ENCODE results near the gene CTTNBP2NL.

The CTTNBP2NL gene

DNA sequence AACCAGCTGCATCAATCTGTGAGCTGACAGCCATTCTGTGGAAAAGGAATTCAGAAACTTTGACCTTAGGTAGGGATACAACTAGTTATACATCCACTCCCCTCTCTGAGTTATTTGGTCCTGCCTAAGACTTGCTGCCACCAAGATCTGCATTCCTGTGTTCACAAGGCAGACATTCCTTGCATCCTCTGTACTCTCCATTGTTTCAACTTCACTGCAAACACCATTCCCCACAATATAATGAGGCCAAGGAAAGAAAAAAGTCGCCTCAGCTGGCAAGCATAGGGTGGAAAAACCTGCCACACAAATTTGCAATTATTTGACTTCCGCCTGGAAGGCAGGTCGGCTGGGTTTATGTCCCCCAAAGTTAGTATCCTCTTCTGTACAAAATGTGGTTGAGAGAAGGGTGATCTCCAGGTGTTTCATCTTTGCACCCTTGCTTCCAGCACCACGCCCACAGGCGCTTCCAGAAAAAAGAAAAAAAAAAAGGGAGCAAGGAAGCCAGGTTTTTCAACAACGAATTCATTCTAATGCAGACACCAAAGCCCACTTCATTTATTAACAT, 676 bp upstream of the CTTNBP2NL start:
- Histone ChIP-seq H3K27ac (ENCODE audit: low read length, poor library complexity, severe bottlenecking) (peak overlapping the region; percentile 96), H3K18ac (ENCODE audit: low read depth in 1 of 2, low read length in 2 of 2) (peak overlapping the region; percentile 98)
- WGBS, result 17% methylated on average over 6 of the region's 6 CpGs

DNA sequence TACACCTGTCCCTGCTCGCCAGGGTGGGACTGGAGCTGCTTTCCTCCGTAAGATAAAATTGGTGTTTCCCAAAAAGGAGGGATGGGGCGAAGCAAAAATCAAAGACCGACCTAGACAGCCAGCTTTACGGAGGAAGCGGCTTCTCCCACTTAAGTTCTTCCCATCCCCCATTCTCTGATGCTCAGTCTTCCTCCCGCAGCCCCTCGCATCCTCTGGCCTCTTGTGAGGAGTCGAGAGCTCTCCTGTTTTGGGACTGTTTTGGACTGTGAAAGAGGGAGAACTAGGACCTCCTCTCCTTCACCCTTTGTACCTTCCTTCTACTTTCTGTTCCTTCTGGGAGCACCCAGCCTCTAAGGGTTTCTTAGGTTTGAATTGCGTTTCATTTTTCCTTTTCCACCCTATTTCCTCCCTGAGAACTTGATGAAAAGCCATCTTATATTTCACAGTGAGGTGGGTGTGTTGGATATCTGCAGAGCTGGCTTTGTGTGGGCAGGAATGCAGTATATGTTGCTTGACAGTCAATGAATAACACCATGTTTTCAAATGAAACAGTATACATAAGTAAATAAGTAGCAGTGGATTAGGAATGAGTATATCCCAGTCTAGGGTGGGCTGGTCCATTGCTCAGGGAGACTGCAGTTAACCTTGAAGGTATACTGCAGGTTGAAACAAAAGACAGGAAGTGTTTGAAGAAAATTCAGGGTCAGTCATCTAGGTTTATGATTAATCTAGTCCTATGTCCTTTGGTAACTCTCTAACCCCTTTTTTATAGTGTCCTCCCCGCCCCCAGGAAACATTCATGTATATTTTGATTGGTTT, 848 bp downstream of the CTTNBP2NL start:
- WGBS, result 0% methylated on average over 6 of the region's 11 CpGs

More for the DNA sequence above, 676 bp upstream of the CTTNBP2NL start:
- Histone ChIP-seq H4K91ac (ENCODE audit: low read length) (peak overlapping the region; percentile 87), H2BK120ac (ENCODE audit: low read depth, low read length) (peak overlapping the region; percentile 88), H3K79me1 (replicated peaks; ENCODE audit: low read length, poor library complexity, severe bottlenecking) (peaks cover 3% of the 10 kb centered on the region), H2BK12ac (ENCODE audit: low read length in 2 of 2) (peak overlapping the region in 1 of 2 experiments; percentile 69), H3K4me2 (ENCODE audit: low read length, poor library complexity, severe bottlenecking) (peak overlapping the region; percentile 76), H4K8ac (ENCODE audit: low read length) (peak overlapping the region; percentile 90), H2BK5ac (ENCODE audit: low read depth, low read length, poor library complexity, severe bottlenecking) (peak overlapping the region; percentile 99), H3K9ac (ENCODE audit: low read length) (peak overlapping the region; percentile 97), H3K14ac (ENCODE audit: low read length in 2 of 2) (no peak overlapping the region), H2AK5ac (ENCODE audit: low read length, severe bottlenecking) (peak overlapping the region; percentile 99), H3K4me3 (ENCODE audit: insufficient read depth in 1 of 2, low read depth in 1 of 2, low read length in 2 of 2) (peak overlapping the region; percentile 49 to 100), H3K36me3 (ENCODE audit: control insufficient read depth in 1 of 2, insufficient read depth in 2 of 2, low read depth in 1 of 2, low read length in 2 of 2) (no peaks in the 10 kb centered on the region), H3K23ac (ENCODE audit: low read length in 2 of 2) (peak overlapping the region in 1 of 2 experiments; percentile 29), H3K4me1 (ENCODE audit: control insufficient read depth, insufficient read depth, low read depth, low read length) (peaks cover 12% of the 10 kb centered on the region), H3K27me3 (ENCODE audit: control insufficient read depth in 1 of 2, insufficient read depth in 1 of 2, low read length in 2 of 2) (no peaks in the 10 kb centered on the region), H2AFZ (ENCODE audit: low read depth, low read length) (peak overlapping the region; percentile 65), H3K4ac (ENCODE audit: low read depth in 1 of 2, low read length in 2 of 2) (peak overlapping the region; percentile 54 to 97), H2BK15ac (ENCODE audit: low read depth, poor library complexity, severe bottlenecking) (peak overlapping the region; percentile 19), H3K9me3 (ENCODE audit: control insufficient read depth, low read length) (no peaks in the 10 kb centered on the region)
- DNase-seq, result no peak

DNA sequence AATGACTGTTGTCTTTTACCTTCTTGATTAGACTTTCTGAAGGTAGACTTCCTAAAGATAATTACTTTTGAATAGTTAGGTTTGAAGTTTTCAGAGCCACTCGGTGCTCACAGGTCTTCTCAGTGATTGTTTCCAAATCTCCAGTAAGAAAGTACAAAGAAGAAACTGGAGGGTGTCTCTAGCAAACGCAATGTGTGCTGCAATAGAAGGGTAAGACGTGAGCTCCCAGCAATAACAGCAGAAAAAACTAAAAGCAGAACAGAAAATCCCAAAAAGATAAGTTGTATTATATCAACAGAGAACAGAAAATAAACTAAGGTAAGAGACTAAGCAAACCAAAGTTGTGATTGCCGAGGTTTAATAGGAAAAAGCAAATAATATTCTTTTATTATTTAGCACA, 1.8 kb downstream of the CTTNBP2NL start:
- H2BK12ac ChIP-seq (ENCODE audit: low read length in 2 of 2), result no peak overlapping the region
- no peak overlapping the region for H2AFZ ChIP-seq (ENCODE audit: low read depth, low read length)
- H3K4ac ChIP-seq (ENCODE audit: low read depth in 1 of 2, low read length in 2 of 2), result no peak overlapping the region
- H3K23ac ChIP-seq (ENCODE audit: low read length in 2 of 2), result no peak overlapping the region
- H3K36me3 ChIP-seq (ENCODE audit: control insufficient read depth in 1 of 2, insufficient read depth in 2 of 2, low read depth in 1 of 2, low read length in 2 of 2), result peaks cover 0 to 4% of the 10 kb centered on the region in 2 experiments
- no peak overlapping the region for H4K8ac ChIP-seq (ENCODE audit: low read length)
- H3K14ac ChIP-seq (ENCODE audit: low read length in 2 of 2), result no peak overlapping the region
- H3K18ac ChIP-seq (ENCODE audit: low read depth in 1 of 2, low read length in 2 of 2), result no peak overlapping the region
- H3K9ac ChIP-seq (ENCODE audit: low read length), result peak overlapping the region; percentile 97
- no peaks in the 10 kb centered on the region for H3K27me3 ChIP-seq (ENCODE audit: control insufficient read depth in 1 of 2, insufficient read depth in 1 of 2, low read length in 2 of 2)
- H2BK5ac ChIP-seq (ENCODE audit: low read depth, low read length, poor library complexity, severe bottlenecking), result no peak overlapping the region
- no peak overlapping the region for H2BK15ac ChIP-seq (ENCODE audit: low read depth, poor library complexity, severe bottlenecking)
- peak overlapping the region; percentile 43 for H3K27ac ChIP-seq (ENCODE audit: low read length, poor library complexity, severe bottlenecking)
- no peaks in the 10 kb centered on the region for H3K9me3 ChIP-seq (ENCODE audit: control insufficient read depth, low read length)
- H2BK120ac ChIP-seq (ENCODE audit: low read depth, low read length), result no peak overlapping the region
- no peaks in the 10 kb centered on the region for H3K79me1 ChIP-seq (replicated peaks; ENCODE audit: low read length, poor library complexity, severe bottlenecking)
- H4K91ac ChIP-seq (ENCODE audit: low read length), result no peak overlapping the region
- 100% methylated on average over 1 of the region's 4 CpGs for WGBS
- peaks cover 13% of the 10 kb centered on the region for H3K4me1 ChIP-seq (ENCODE audit: control insufficient read depth, insufficient read depth, low read depth, low read length)
- H3K4me3 ChIP-seq (ENCODE audit: insufficient read depth in 1 of 2, low read depth in 1 of 2, low read length in 2 of 2), result peak overlapping the region in 1 of 2 experiments; percentile 100
- peak overlapping the region; percentile 83 for H3K4me2 ChIP-seq (ENCODE audit: low read length, poor library complexity, severe bottlenecking)
- DNase-seq, result no peak
- no peak overlapping the region for H2AK5ac ChIP-seq (ENCODE audit: low read length, severe bottlenecking)

More for the DNA sequence above, 848 bp downstream of the CTTNBP2NL start:
- Histone ChIP-seq H3K4me2 (ENCODE audit: low read length, poor library complexity, severe bottlenecking) (peak overlapping the region; percentile 80), H2BK12ac (ENCODE audit: low read length in 2 of 2) (no peak overlapping the region), H3K14ac (ENCODE audit: low read length in 2 of 2) (peak overlapping the region in 1 of 2 experiments; percentile 95), H2BK120ac (ENCODE audit: low read depth, low read length) (no peak overlapping the region), H3K4me3 (ENCODE audit: insufficient read depth in 1 of 2, low read depth in 1 of 2, low read length in 2 of 2) (peak overlapping the region; percentile 98 to 100), H2BK5ac (ENCODE audit: low read depth, low read length, poor library complexity, severe bottlenecking) (peak overlapping the region; percentile 68), H3K4ac (ENCODE audit: low read depth in 1 of 2, low read length in 2 of 2) (peak overlapping the region; percentile 90 to 95), H3K4me1 (ENCODE audit: control insufficient read depth, insufficient read depth, low read depth, low read length) (peaks cover 10% of the 10 kb centered on the region), H3K23ac (ENCODE audit: low read length in 2 of 2) (peak overlapping the region in 1 of 2 experiments; percentile 99), H3K9ac (ENCODE audit: low read length) (peak overlapping the region; percentile 97), H2BK15ac (ENCODE audit: low read depth, poor library complexity, severe bottlenecking) (peak overlapping the region; percentile 98), H3K79me1 (replicated peaks; ENCODE audit: low read length, poor library complexity, severe bottlenecking) (peaks cover 3% of the 10 kb centered on the region), H3K27me3 (ENCODE audit: control insufficient read depth in 1 of 2, insufficient read depth in 1 of 2, low read length in 2 of 2) (no peaks in the 10 kb centered on the region), H3K27ac (ENCODE audit: low read length, poor library complexity, severe bottlenecking) (peak overlapping the region; percentile 93), H2AFZ (ENCODE audit: low read depth, low read length) (peak overlapping the region; percentile 56), H3K18ac (ENCODE audit: low read depth in 1 of 2, low read length in 2 of 2) (peak overlapping the region; percentile 90 to 96), H3K9me3 (ENCODE audit: control insufficient read depth, low read length) (no peaks in the 10 kb centered on the region), H3K36me3 (ENCODE audit: control insufficient read depth in 1 of 2, insufficient read depth in 2 of 2, low read depth in 1 of 2, low read length in 2 of 2) (no peaks in the 10 kb centered on the region), H2AK5ac (ENCODE audit: low read length, severe bottlenecking) (peak overlapping the region; percentile 97), H4K8ac (ENCODE audit: low read length) (peak overlapping the region; percentile 95), H4K91ac (ENCODE audit: low read length) (peak overlapping the region; percentile 74)
- peak; percentile 38 for DNase-seq

- Histone ChIP-seq H3K4ac (ENCODE audit: low read depth in 1 of 2, low read length in 2 of 2) (no peak overlapping the region), H3K4me2 (ENCODE audit: low read length, poor library complexity, severe bottlenecking) (no peak overlapping the region), H3K9ac (ENCODE audit: low read length) (no peak overlapping the region), H2AFZ (ENCODE audit: low read depth, low read length) (no peak overlapping the region), H4K8ac (ENCODE audit: low read length) (no peak overlapping the region), H2AK5ac (ENCODE audit: low read length, severe bottlenecking) (no peak overlapping the region), H3K23ac (ENCODE audit: low read length in 2 of 2) (no peak overlapping the region), H2BK12ac (ENCODE audit: low read length in 2 of 2) (no peak overlapping the region), H3K18ac (ENCODE audit: low read depth in 1 of 2, low read length in 2 of 2) (no peak overlapping the region), H3K14ac (ENCODE audit: low read length in 2 of 2) (no peak overlapping the region), H3K36me3 (ENCODE audit: control insufficient read depth in 1 of 2, insufficient read depth in 2 of 2, low read depth in 1 of 2, low read length in 2 of 2) (peaks cover 0 to 4% of the 10 kb centered on the region in 2 experiments), H3K9me3 (ENCODE audit: control insufficient read depth, low read length) (no peaks in the 10 kb centered on the region), H3K4me3 (ENCODE audit: insufficient read depth in 1 of 2, low read depth in 1 of 2, low read length in 2 of 2) (no peak overlapping the region), H3K27ac (ENCODE audit: low read length, poor library complexity, severe bottlenecking) (no peak overlapping the region), H2BK120ac (ENCODE audit: low read depth, low read length) (no peak overlapping the region), H3K4me1 (ENCODE audit: control insufficient read depth, insufficient read depth, low read depth, low read length) (peaks cover 11% of the 10 kb centered on the region), H3K79me1 (replicated peaks; ENCODE audit: low read length, poor library complexity, severe bottlenecking) (no peaks in the 10 kb centered on the region), H4K91ac (ENCODE audit: low read length) (no peak overlapping the region), H2BK5ac (ENCODE audit: low read depth, low read length, poor library complexity, severe bottlenecking) (no peak overlapping the region), H2BK15ac (ENCODE audit: low read depth, poor library complexity, severe bottlenecking) (no peak overlapping the region), H3K27me3 (ENCODE audit: control insufficient read depth in 1 of 2, insufficient read depth in 1 of 2, low read length in 2 of 2) (no peaks in the 10 kb centered on the region)
- no peak for DNase-seq
- 97% methylated on average over 4 of the region's 4 CpGs for WGBS
Measured at GRCh38 chr1:112399456-112399855, 3.4 kb downstream of the CTTNBP2NL start.

Measured in mesenchymal stem cell (in vitro differentiated cells and primary cell).